Calu3 (cell line): ENCODE data around the gene FNDC3A. TPM values are rescaled to one million over a fixed set of nuclear protein-coding genes. Genes with fewer than 3 reads are reported as not detected.

ENCODE experiments used
- BruUV-seq: library from RNA; stranded (reverse); fragments of 400-500 nt; replicated peaks from 2 replicates; lab custom pipeline; 2021; lab: Mats Ljungman, UMichigan
- CTCF ChIA-PET: fragments of 300-600 bp; sonication (Branson Sonifier 250); formaldehyde crosslinking; loops from one replicate; lab custom pipeline; 2022; ENCODE audit warnings: antibody characterized with exemption; lab: Charles Lee
- DNase-seq: peaks from one replicate; pipeline ENCODE4 v3.0.0; 2022
- H3K27ac Mint-ChIP-seq: one replicate; pipeline ENCODE4 v1.8.0; 2022; ENCODE audit warnings: mixed read lengths; ENCODE audit not compliant: unreplicated experiment
- H3K27me3 Mint-ChIP-seq: one replicate; pipeline ENCODE4 v1.8.0; 2022; ENCODE audit warnings: mixed read lengths; ENCODE audit not compliant: unreplicated experiment
- H3K36me3 Mint-ChIP-seq: one replicate; pipeline ENCODE4 v1.8.0; 2022; ENCODE audit warnings: mild to moderate bottlenecking, moderate library complexity, mixed read lengths; ENCODE audit not compliant: insufficient read depth, unreplicated experiment
- H3K4me1 Mint-ChIP-seq: one replicate; pipeline ENCODE4 v1.8.0; 2022; ENCODE audit warnings: mild to moderate bottlenecking, low read depth, mixed read lengths; ENCODE audit not compliant: unreplicated experiment
- H3K4me3 Mint-ChIP-seq: one replicate; pipeline ENCODE4 v1.8.0; 2022; ENCODE audit warnings: mild to moderate bottlenecking, low read depth, moderate library complexity, mixed read lengths; ENCODE audit not compliant: unreplicated experiment
- H3K9me3 Mint-ChIP-seq: one replicate; pipeline ENCODE4 v1.8.0; 2022; ENCODE audit warnings: low read depth, mixed read lengths; ENCODE audit not compliant: unreplicated experiment
- intact Hi-C: fragments of 100-400 bp; cut with micrococcal nuclease; formaldehyde crosslinking; loops from one replicate; pipeline ENCODE4 v1.10.0; 2022; ENCODE audit not compliant: unreplicated experiment
- total RNA-seq: library from RNA; stranded (reverse); gene quantifications from 2 replicates; pipeline ENCODE4 v1.2.3, GENCODE V29; 2022
- TF ChIP-seq, protein P1 (sequence below): fragments of 200-600 bp; IDR thresholded peaks from one replicate; pipeline ENCODE4 v1.8.0; 2022; ENCODE audit warnings: antibody characterized with exemption; ENCODE audit not compliant: unreplicated experiment

The FNDC3A gene
- total RNA-seq, 1 experiment from 2014 or later, result 36.2 TPM

DNA sequence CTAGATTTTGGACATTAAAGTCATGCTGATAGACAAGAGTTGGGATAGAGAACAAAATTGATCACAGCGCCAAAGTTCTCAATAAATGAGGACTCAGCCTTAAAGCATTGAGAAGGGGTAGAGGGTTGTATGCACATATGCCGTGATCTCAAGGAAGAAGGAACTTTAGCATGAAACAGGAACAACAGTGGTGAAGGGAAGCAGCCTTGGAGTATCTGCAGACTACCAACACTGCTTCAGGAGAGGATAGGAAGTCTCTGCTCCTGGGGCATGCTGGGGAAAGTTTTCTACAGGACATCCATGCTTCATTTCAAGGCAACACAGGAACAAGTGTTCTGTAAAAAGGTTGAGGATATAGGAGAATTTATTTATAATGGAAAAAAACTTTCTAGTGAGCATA lies 132.5 kb downstream of the FNDC3A start:
- H3K36me3 Mint-ChIP-seq, result peaks cover 10% of the 10 kb centered on the region
- intact Hi-C loops, result no loop called here
- CTCF ChIA-PET, result no interaction called here

DNA sequence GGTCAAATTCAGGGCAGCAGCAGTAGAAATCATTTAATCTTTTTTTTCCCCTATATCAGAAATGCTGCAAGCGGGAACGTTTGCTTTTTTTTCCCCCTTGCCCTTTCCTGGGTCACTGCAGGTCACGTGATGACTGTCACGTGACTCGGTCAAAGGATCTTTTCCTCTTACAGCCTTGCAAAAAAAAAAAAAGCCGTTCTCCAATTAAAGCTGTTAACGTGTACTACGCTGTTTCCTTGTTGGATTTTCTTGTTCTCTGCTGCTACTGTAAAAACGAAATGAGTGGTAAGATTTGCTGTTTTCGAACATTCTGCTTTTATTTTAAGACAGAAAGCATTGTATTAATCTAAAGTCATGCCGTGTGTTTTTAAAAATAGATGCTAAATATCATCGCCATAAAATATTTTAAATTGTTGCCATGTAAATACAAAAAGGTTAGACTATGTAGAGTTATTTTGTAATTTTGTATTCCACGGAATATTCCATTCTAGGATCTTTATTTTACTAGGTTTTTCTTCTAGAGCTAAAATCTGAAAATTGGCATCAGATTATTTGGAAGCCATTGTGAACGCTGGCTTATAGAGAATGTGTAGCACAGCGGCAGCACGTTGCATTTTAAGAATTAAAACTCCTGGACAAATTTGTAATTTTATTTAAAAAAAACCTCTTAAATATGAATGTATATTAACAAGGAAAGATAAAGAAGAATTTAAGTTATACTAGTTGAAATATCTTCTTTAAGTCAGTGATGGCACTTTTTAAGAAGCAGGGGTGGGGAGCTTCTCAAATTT lies 134.6 kb downstream of the FNDC3A start:
- Mint-ChIP-seq H3K27me3 (no peaks in the 10 kb centered on the region), H3K4me1 (peaks cover 16% of the 10 kb centered on the region), H3K9me3 (no peaks in the 10 kb centered on the region), H3K4me3 (peak overlapping the region; percentile 67), H3K36me3 (peaks cover 14% of the 10 kb centered on the region), H3K27ac (peak overlapping the region; percentile 81)
- CTCF ChIA-PET, result interaction anchor here (0.6 to 0.7 kb wide), 2 partner anchors 46 to 1078 kb away, joined by 3 to 4 read pairs; no protein-coding TSS in a partner anchor
- BruUV-seq, result TSS peak; percentile 93
- intact Hi-C loops, result no loop called here
- TF ChIP-seq, protein P1, sequence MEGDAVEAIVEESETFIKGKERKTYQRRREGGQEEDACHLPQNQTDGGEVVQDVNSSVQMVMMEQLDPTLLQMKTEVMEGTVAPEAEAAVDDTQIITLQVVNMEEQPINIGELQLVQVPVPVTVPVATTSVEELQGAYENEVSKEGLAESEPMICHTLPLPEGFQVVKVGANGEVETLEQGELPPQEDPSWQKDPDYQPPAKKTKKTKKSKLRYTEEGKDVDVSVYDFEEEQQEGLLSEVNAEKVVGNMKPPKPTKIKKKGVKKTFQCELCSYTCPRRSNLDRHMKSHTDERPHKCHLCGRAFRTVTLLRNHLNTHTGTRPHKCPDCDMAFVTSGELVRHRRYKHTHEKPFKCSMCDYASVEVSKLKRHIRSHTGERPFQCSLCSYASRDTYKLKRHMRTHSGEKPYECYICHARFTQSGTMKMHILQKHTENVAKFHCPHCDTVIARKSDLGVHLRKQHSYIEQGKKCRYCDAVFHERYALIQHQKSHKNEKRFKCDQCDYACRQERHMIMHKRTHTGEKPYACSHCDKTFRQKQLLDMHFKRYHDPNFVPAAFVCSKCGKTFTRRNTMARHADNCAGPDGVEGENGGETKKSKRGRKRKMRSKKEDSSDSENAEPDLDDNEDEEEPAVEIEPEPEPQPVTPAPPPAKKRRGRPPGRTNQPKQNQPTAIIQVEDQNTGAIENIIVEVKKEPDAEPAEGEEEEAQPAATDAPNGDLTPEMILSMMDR, result no peak
- peak; percentile 60 for DNase-seq

More for the DNA sequence above, 132.5 kb downstream of the FNDC3A start:
- TF ChIP-seq, protein P1, result no peak
- peaks cover 6% of the 10 kb centered on the region for H3K4me1 Mint-ChIP-seq
- no peak overlapping the region for H3K4me3 Mint-ChIP-seq
- H3K27ac Mint-ChIP-seq, result no peak overlapping the region
- no peak for DNase-seq
- no peaks in the 10 kb centered on the region for H3K27me3 Mint-ChIP-seq
- no TSS peak for BruUV-seq
- no peaks in the 10 kb centered on the region for H3K9me3 Mint-ChIP-seq

DNA sequence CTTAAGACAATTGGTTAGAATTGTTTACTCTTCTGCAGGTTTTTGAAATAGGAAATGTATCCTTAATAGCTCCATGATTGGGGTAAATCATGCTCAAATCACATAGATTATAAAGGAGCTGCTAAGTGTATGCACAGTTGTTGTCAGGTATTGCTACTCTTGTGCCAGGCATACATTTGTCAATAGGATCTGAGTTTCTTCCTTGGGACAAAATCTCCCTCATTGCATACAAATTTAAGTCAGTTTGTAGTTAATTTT lies 135.1 kb downstream of the FNDC3A start:
- intact Hi-C loops, result no loop called here
- TF ChIP-seq, protein P1, result no peak
- H3K9me3 Mint-ChIP-seq, result no peaks in the 10 kb centered on the region
- peaks cover 14% of the 10 kb centered on the region for H3K36me3 Mint-ChIP-seq
- peak overlapping the region; percentile 67 for H3K4me3 Mint-ChIP-seq
- H3K27me3 Mint-ChIP-seq, result no peaks in the 10 kb centered on the region
- no peak for DNase-seq
- CTCF ChIA-PET, result interaction anchor here (0.6 to 0.7 kb wide), 3 partner anchors 47 to 1079 kb away, joined by 3 to 5 read pairs (median 4); no protein-coding TSS in a partner anchor
- no TSS peak for BruUV-seq
- no peak overlapping the region for H3K27ac Mint-ChIP-seq
- peaks cover 16% of the 10 kb centered on the region for H3K4me1 Mint-ChIP-seq

DNA sequence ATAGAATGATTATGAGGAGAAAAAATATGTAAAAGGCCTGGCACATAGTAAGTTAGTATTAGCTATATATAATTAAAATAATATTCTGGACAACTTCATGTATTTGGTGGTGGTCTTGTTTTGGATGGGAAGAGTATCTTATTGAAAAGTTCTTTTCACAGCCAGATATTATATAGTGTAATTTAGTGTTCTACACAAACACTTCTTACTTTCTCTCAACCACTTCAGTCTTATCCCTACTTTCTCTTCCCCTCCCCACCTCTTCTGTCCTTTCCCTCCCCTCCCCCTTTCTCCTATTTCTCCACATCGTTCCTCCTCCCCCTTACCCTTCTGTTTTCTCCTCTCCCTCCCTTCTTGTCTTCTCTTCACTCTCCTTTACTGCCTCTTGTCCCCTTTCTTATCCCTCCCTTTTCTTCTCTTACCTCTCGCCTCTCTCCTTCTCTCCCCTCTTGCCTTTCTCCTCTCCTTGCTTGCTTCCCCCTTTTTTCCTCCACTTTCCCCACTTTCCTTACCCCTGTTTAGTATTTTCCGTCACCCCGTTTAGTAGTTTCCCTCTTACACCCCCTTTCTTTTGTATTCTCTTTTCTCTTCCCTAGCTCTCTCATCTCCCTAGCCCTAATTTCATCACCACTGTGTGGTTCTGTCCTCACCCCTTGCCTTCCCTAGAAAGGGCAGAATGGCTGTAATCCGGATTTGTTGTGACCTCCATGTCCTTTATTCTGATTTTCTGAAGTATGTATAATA lies 137.2 kb downstream of the FNDC3A start:
- Mint-ChIP-seq H3K27ac (peak overlapping the region; percentile 86), H3K9me3 (no peaks in the 10 kb centered on the region), H3K4me3 (peak overlapping the region; percentile 63), H3K4me1 (peaks cover 16% of the 10 kb centered on the region), H3K27me3 (no peaks in the 10 kb centered on the region), H3K36me3 (peaks cover 21% of the 10 kb centered on the region)
- no TSS peak for BruUV-seq
- intact Hi-C loops, result no loop called here
- CTCF ChIA-PET, result no interaction called here
- DNase-seq, result no peak
- TF ChIP-seq, protein P1, result no peak
